Measurements from ENCODE around the gene CDKN3.
"Not testable (repeated sequence)": the region's sequence is repeated elsewhere in the genome, so short reads cannot be mapped to it uniquely, and the experiment has no call there.

The CDKN3 gene

DNA sequence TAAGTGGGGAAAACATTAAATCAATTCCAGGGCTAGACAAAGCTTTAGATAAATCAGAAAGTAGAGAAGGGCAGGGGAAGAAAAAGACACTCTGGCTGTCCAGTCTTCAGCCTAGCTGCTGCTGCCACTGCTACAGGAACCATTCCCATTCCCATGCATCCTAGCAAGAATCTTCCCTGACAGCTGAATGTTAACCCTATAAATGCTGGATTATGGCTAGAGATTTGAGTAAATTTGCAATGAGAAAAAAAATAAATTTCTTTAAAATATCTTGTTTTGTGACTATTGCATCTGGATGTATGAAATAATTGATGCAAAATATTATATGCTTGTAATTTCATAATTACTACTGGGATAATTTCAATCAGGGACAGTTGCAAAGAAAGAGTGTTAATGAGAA, 15.0 kb upstream of the CDKN3 start:
- Histone ChIP-seq H3K36me3 (ENCODE audit: insufficient read depth, low read length) (no peaks in the 10 kb centered on the region), H3K27ac (no peak overlapping the region), H3K9ac (ENCODE audit: insufficient read length) (no peak overlapping the region), H3K9me3 (ENCODE audit: low read depth, low read length) (no peaks in the 10 kb centered on the region), H3K4me3 (no peak overlapping the region)
- DNase-seq (ENCODE audit: low read depth, low spot score) = no peak
- TF ChIP-seq FOXP2 (optimal IDR thresholded peaks at IDR 0.05; ENCODE audit: control extremely low read depth, extremely low read length, insufficient read depth) (no peak), EZH2 (IDR thresholded peaks at IDR 0.05) (no peak), POLR2AphosphoS5 (IDR thresholded peaks at IDR 0.05; ENCODE audit: borderline replicate concordance, low read depth, low read length) (no peak)

DNA sequence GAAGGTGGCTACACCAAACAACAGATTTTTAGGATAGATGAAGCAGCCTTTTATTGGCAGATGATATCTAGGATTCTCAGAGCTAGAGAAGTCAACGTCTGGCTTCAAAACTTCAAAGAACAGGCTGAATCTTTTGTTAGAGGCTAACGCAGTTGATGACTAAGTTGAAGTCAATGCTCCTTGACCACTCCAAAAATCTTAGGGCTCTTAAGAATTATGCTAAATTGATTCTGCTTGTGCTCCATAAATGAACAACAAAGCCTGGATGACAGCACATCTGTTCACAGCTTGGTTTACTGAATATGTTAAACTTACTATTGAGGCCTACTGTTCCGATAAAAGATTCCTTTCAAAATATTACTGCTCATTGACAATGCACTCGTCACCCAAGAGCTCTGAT, 13.0 kb upstream of the CDKN3 start:
- H3K9me3 ChIP-seq (ENCODE audit: low read depth, low read length) = no peaks in the 10 kb centered on the region
- no peak overlapping the region for H3K9ac ChIP-seq (ENCODE audit: insufficient read length)
- TF ChIP-seq EZH2 (IDR thresholded peaks at IDR 0.05) (no peak), POLR2AphosphoS5 (IDR thresholded peaks at IDR 0.05; ENCODE audit: borderline replicate concordance, low read depth, low read length) (no peak), FOXP2 (optimal IDR thresholded peaks at IDR 0.05; ENCODE audit: control extremely low read depth, extremely low read length, insufficient read depth) (no peak)
- no peak overlapping the region for H3K4me3 ChIP-seq
- H3K36me3 ChIP-seq (ENCODE audit: insufficient read depth, low read length) = no peaks in the 10 kb centered on the region
- no peak overlapping the region for H3K27ac ChIP-seq
- DNase-seq (ENCODE audit: low read depth, low spot score) = no peak

DNA sequence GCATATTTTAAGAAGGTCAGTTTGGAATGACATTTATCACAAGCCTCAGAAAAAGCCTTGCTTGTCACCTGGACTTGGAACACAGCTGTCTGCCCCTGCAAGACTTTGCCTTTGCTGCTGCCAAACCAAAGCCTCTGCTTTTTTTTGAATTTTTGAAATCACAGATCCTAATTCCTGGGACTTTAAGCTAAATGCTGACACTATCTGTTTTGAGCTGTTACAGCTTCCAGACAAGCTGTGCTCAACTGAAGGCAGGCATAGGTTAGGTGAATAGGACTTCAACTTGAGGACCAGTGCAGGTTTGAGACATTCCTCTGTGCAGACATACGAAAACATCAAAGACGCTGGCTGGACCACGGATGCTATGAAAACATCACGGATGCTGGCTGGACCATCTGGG, 11.3 kb upstream of the CDKN3 start:
- TF ChIP-seq POLR2AphosphoS5 (IDR thresholded peaks at IDR 0.05; ENCODE audit: borderline replicate concordance, low read depth, low read length) (no peak), FOXP2 (optimal IDR thresholded peaks at IDR 0.05; ENCODE audit: control extremely low read depth, extremely low read length, insufficient read depth) (no peak), EZH2 (IDR thresholded peaks at IDR 0.05) (no peak)
- Histone ChIP-seq H3K4me3 (no peak overlapping the region), H3K9me3 (ENCODE audit: low read depth, low read length) (no peaks in the 10 kb centered on the region), H3K27ac (no peak overlapping the region), H3K36me3 (ENCODE audit: insufficient read depth, low read length) (no peaks in the 10 kb centered on the region), H3K9ac (ENCODE audit: insufficient read length) (no peak overlapping the region)
- DNase-seq (ENCODE audit: low read depth, low spot score) = no peak

DNA sequence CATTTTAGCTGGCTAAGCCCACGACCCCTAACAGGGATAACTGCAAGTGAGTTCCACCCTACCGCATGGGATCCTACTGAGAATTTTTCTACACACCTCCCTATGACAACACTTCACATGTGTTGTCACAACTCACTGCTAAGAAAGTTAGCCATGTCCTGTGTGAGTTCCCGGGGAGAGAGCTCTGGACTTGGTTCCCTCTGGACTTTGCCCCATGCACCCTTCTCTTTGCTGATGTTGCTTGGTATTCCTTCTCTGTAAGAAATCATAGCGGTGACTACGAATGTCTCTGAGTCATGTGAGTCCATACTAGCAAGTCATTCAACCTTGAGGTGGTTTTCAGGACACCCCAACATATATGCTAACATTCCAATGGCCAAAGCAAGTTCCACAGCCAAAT, 9.5 kb upstream of the CDKN3 start:
- no peak overlapping the region for H3K9ac ChIP-seq (ENCODE audit: insufficient read length)
- no peak for DNase-seq (ENCODE audit: low read depth, low spot score)
- TF ChIP-seq POLR2AphosphoS5 (IDR thresholded peaks at IDR 0.05; ENCODE audit: borderline replicate concordance, low read depth, low read length) (no peak), FOXP2 (optimal IDR thresholded peaks at IDR 0.05; ENCODE audit: control extremely low read depth, extremely low read length, insufficient read depth) (no peak), EZH2 (IDR thresholded peaks at IDR 0.05) (no peak)
- H3K9me3 ChIP-seq (ENCODE audit: low read depth, low read length) = no peaks in the 10 kb centered on the region
- no peak overlapping the region for H3K27ac ChIP-seq
- H3K36me3 ChIP-seq (ENCODE audit: insufficient read depth, low read length) = no peaks in the 10 kb centered on the region
- no peak overlapping the region for H3K4me3 ChIP-seq

DNA sequence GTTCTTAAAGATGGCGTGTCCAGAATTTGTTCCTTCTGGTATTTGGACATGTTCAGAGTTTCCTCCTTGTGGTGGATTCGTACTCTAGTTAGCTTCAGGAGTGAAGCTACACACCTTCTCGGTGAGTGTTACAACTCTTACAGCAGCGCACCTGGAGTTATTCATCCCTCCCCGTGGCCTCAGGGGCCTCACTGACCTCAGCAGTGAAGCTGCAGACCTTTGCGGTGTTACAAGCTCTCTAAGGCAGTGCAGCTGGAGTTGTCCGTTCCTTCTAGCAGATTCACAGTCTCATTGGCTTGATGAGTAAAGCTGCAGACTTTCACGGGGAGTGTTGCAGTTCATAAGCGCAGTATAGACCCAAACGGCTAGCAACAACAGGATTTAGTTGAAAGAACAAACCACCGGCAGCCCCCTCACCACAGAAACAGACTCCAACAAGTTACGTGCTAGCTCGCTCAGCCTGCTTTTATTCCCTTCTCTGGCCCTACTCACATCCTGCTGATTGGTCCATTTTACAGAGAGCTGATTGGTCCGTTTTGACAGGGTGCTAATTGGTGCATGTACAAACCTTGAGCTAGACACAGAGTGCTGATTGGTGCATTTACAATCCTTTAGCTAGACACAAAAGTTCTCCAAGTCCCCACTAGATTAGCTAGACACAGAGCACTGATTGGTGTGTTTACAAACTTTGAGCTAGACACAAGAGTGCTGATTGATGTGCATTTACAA, 4.5 kb upstream of the CDKN3 start:
- Histone ChIP-seq H3K9me3 (ENCODE audit: low read depth, low read length) (no peaks in the 10 kb centered on the region), H3K36me3 (ENCODE audit: insufficient read depth, low read length) (no peaks in the 10 kb centered on the region), H3K27ac (no peak overlapping the region), H3K9ac (ENCODE audit: insufficient read length) (no peak overlapping the region), H3K4me3 (no peak overlapping the region)
- DNase-seq (ENCODE audit: low read depth, low spot score) = no peak
- no peak for TF ChIP-seq EZH2 (IDR thresholded peaks at IDR 0.05)
- TF ChIP-seq POLR2AphosphoS5 (IDR thresholded peaks at IDR 0.05; ENCODE audit: borderline replicate concordance, low read depth, low read length) = no peak
- no peak for TF ChIP-seq FOXP2 (optimal IDR thresholded peaks at IDR 0.05; ENCODE audit: control extremely low read depth, extremely low read length, insufficient read depth)

DNA sequence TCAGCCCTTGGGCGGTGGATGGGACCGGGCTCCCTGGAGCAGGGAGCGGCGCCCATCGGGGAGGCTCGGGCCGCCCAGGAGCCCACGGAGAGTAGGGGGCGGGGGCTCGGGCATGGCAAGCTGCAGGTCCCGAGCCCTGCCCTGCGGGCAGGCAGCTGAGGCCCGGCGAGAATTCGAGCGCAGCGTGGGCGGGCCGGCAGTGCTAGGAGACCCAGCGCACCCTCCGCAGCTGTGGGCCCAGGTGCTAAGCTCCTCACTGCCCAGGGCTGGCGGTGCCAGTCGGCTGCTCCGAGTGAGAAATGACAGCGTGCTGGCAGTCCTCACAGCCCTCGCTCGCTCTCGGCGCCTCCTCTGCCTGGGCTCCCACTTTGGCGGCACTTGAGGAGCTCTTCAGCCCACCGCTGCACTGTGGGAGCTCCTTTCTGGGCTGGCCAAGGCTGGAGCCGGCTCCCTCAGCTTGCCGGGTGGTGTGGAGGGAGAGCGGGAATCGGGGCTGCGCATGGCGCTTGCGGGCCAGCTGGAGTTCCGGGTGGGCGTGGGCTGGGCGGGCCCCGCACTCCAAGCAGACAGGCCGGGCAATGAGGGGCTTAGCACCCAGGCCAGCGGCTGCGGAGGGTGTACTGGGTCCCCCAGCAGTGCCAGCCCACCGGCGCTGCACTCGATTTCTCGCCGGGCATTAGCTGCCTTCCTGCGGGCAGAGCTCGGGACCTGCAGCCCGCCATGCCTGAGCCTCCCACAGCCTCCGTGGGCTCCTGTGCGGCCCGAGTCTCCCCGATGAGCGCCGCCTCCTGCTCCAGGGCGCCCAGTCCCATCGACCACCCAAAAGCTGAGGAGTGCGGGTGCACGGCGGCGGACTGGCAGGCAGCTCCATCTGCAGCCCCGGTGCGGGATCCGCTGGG, 3.6 kb upstream of the CDKN3 start:
- H3K9me3 ChIP-seq (ENCODE audit: low read depth, low read length); H3K36me3 ChIP-seq (ENCODE audit: insufficient read depth, low read length); H3K27ac ChIP-seq; H3K9ac ChIP-seq (ENCODE audit: insufficient read length); H3K4me3 ChIP-seq; DNase-seq (ENCODE audit: low read depth, low spot score): not testable (repeated sequence)

DNA sequence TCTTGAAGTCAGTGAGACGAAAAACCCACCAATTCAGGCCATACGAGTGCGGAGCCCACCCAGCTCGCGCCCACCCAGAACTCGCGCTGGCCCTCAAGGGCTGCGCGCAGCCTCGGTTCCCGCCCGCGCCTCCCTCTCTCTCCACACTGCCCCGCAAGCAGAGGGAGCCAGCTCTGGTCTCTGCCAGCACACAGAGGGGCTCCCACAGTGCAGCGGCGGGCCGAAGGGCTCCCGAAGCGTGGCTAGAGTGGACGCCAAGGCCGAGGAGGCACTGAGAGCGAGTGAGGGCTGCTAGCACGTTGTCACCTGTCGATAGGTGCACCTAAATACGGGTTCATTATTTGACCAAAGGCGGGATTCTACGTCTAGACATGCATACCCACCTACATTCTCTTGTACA, 2.2 kb upstream of the CDKN3 start:
- Histone ChIP-seq H3K9ac (ENCODE audit: insufficient read length) (no peak overlapping the region), H3K4me3 (no peak overlapping the region), H3K9me3 (ENCODE audit: low read depth, low read length) (no peaks in the 10 kb centered on the region), H3K36me3 (ENCODE audit: insufficient read depth, low read length) (no peaks in the 10 kb centered on the region), H3K27ac (no peak overlapping the region)
- no peak for DNase-seq (ENCODE audit: low read depth, low spot score)
- TF ChIP-seq FOXP2 (optimal IDR thresholded peaks at IDR 0.05; ENCODE audit: control extremely low read depth, extremely low read length, insufficient read depth) = no peak
- no peak for TF ChIP-seq EZH2 (IDR thresholded peaks at IDR 0.05)
- TF ChIP-seq POLR2AphosphoS5 (IDR thresholded peaks at IDR 0.05; ENCODE audit: borderline replicate concordance, low read depth, low read length) = no peak

DNA sequence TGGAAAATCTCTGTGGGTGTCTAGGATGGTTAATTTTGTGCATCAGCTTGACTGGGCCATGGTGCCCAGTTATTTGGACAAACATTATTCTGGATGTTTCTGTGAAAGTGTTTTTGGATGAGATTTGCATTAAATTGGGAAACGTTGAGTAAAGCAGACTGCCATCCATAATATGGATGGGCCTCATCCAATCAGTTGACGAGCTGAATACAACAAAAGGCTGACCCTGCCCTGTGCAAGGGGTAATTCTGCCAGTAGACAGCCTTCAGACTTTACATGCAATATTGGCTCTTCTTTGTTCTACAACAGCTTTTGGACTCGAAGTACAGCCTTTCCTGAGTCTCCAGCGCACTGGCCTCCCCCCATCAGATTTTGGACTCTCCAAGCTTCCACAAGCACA, 1.5 kb upstream of the CDKN3 start:
- Histone ChIP-seq H3K36me3 (ENCODE audit: insufficient read depth, low read length) (peaks cover 2% of the 10 kb centered on the region; the same call in 1 of the 2 replicates), H3K27ac (no peak overlapping the region), H3K9ac (ENCODE audit: insufficient read length) (no peak overlapping the region), H3K4me3 (no peak overlapping the region), H3K9me3 (ENCODE audit: low read depth, low read length) (no peaks in the 10 kb centered on the region)
- no peak for TF ChIP-seq FOXP2 (optimal IDR thresholded peaks at IDR 0.05; ENCODE audit: control extremely low read depth, extremely low read length, insufficient read depth)
- no peak for TF ChIP-seq EZH2 (IDR thresholded peaks at IDR 0.05)
- no peak for TF ChIP-seq POLR2AphosphoS5 (IDR thresholded peaks at IDR 0.05; ENCODE audit: borderline replicate concordance, low read depth, low read length)
- DNase-seq (ENCODE audit: low read depth, low spot score) = no peak

Data from SK-N-MC (cell line).